Testis (tissue), 2 donors: ENCODE data around the gene DUSP22.

Source experiments
- POLR2A ChIP-seq: fragments of 450-650 bp; IDR thresholded peaks from one replicate; pipeline ENCODE4 v1.6.1; 2017; ENCODE audit warnings: antibody characterized with exemption, mild to moderate bottlenecking, moderate library complexity
- TF ChIP-seq, protein P1 (sequence below), 3 experiments: fragments of 450-650 bp in 2 of 3; fragments of 200-600 bp in 1 of 3; sonication (generic) in 1 of 3; IDR thresholded peaks; one replicate each; pipeline ENCODE4 v1.5.1; 2016 to 2019; ENCODE audit warnings: antibody characterized with exemption in 3 of 3, mild to moderate bottlenecking in 2 of 3, moderate library complexity in 1 of 3

DNA sequence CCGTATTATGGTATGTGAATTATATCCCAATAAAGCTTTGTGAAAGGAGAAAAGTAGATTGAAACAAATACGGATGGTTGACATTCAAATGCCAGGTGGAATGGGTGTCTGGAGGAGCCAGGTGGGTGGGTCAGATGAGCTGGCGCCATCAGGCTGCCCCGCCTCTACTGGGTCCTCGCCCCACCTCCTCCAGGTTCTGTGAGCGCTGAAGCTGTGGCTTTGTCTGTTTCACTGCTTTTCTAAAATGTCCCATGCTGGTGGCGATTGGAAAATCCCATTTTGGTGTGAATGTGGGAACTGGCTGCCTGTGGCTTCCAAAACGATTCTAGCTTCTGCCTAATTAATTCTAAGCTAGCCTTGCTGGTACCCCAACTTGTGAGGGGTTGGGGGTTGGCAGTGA is 16.5 kb downstream of the DUSP22 start:
- TF ChIP-seq, protein P1, sequence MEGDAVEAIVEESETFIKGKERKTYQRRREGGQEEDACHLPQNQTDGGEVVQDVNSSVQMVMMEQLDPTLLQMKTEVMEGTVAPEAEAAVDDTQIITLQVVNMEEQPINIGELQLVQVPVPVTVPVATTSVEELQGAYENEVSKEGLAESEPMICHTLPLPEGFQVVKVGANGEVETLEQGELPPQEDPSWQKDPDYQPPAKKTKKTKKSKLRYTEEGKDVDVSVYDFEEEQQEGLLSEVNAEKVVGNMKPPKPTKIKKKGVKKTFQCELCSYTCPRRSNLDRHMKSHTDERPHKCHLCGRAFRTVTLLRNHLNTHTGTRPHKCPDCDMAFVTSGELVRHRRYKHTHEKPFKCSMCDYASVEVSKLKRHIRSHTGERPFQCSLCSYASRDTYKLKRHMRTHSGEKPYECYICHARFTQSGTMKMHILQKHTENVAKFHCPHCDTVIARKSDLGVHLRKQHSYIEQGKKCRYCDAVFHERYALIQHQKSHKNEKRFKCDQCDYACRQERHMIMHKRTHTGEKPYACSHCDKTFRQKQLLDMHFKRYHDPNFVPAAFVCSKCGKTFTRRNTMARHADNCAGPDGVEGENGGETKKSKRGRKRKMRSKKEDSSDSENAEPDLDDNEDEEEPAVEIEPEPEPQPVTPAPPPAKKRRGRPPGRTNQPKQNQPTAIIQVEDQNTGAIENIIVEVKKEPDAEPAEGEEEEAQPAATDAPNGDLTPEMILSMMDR (IDR thresholded peaks at IDR 0.05): no peak
- no peak for TF ChIP-seq POLR2A
